H1 (cell line): ENCODE data around the gene BUD23. TPM values are rescaled to one million over a fixed set of nuclear protein-coding genes. Genes with fewer than 3 reads are reported as not detected.
A peak's percentile ranks its signal among the peaks of the same experiment; 100 is the strongest.

Experiments
- CTCF ChIA-PET: fragments of 300-600 bp; sonication (Branson Sonifier 250); formaldehyde crosslinking; loops from one replicate; lab custom pipeline; 2021; ENCODE audit not compliant: partially characterized antibody; lab: Charles Lee
- POLR2A ChIA-PET: fragments of 300-600 bp; sonication (Branson Sonifier 250); formaldehyde crosslinking; loops from one replicate; lab custom pipeline; 2021; ENCODE audit warnings: inconsistent platforms; ENCODE audit not compliant: partially characterized antibody; lab: Charles Lee
- DNase-seq, 2 experiments: peaks; one replicate each; pipeline versions ENCODE4 v3.0.0 to v3.0.0-alpha.2; 2010 to 2022; ENCODE audit warnings: low spot score in 2 of 2, low read depth in 1 of 2, mixed read lengths in 1 of 2
- FAIRE-seq: peaks from 2 replicates; lab custom pipeline; 2011; peaks lifted over from hg19 to GRCh38; lab: Jason Lieb, UNC
- H2AFZ ChIP-seq: 2 replicates; pipeline ENCODE4 v1.8.1; 2012; ENCODE audit warnings: low read length, inconsistent platforms
- H2AK5ac ChIP-seq: 2 replicates; pipeline ENCODE4 v1.6.1; 2013; ENCODE audit warnings: low read depth, low read length
- H2BK120ac ChIP-seq: replicated peaks from 2 replicates; pipeline ENCODE3; 2013; ENCODE audit warnings: low read depth, low read length, inconsistent platforms
- H2BK12ac ChIP-seq: 2 replicates; pipeline ENCODE4 v1.6.1; 2013; ENCODE audit warnings: low read depth, low read length
- H2BK15ac ChIP-seq: 2 replicates; pipeline ENCODE4 v1.6.1; 2013; ENCODE audit warnings: low read length
- H2BK20ac ChIP-seq: 2 replicates; pipeline ENCODE4 v1.6.1; 2013; ENCODE audit warnings: low read length
- H2BK5ac ChIP-seq: 2 replicates; pipeline ENCODE4 v1.6.1; 2013; ENCODE audit warnings: low read depth, low read length
- H3K14ac ChIP-seq: 2 replicates; pipeline ENCODE4 v1.6.1; 2013; ENCODE audit warnings: inconsistent platforms; ENCODE audit not compliant: insufficient read length
- H3K18ac ChIP-seq: 2 replicates; pipeline ENCODE4 v1.6.1; 2013; ENCODE audit warnings: low read length; ENCODE audit errors: extremely low read depth
- H3K23ac ChIP-seq: 2 replicates; pipeline ENCODE4 v1.6.1; 2013; ENCODE audit warnings: inconsistent platforms; ENCODE audit not compliant: insufficient read length
- H3K23me2 ChIP-seq: 2 replicates; pipeline ENCODE4 v1.6.1; 2013; ENCODE audit warnings: low read depth, low read length
- H3K27ac ChIP-seq: 2 replicates; pipeline ENCODE4 v1.6.1; 2011; ENCODE audit warnings: low read depth, low read length, inconsistent platforms
- H3K27me3 ChIP-seq, 4 experiments: replicated peaks in 1 of 4; 1 replicate in 1 of 4; 2 replicates in 3 of 4; pipeline versions ENCODE4 v1.6.1 to v1.8.1; 2011 to 2013; ENCODE audit warnings: low read length in 3 of 4, mild to moderate bottlenecking in 3 of 4, inconsistent platforms in 2 of 4, mixed read lengths in 2 of 4, moderate library complexity in 1 of 4; ENCODE audit not compliant: control insufficient read depth in 3 of 4, insufficient read depth in 3 of 4; ENCODE audit errors: extremely low read depth in 1 of 4
- H3K36me3 ChIP-seq, 4 experiments: 2 replicates each; pipeline versions ENCODE4 v1.6.1 to v1.8.1; 2011 to 2013; ENCODE audit warnings: mild to moderate bottlenecking in 4 of 4, low read length in 3 of 4, moderate library complexity in 2 of 4, control low read depth in 1 of 4, inconsistent platforms in 1 of 4; ENCODE audit not compliant: insufficient read depth in 4 of 4, control insufficient read depth in 2 of 4
- H3K4ac ChIP-seq: replicated peaks from 2 replicates; pipeline ENCODE3; 2013; ENCODE audit warnings: low read length, low read depth, mixed read lengths, inconsistent platforms; ENCODE audit not compliant: insufficient read length
- H3K4me1 ChIP-seq, 4 experiments: replicated peaks in 1 of 4; 1 replicate in 1 of 4; 2 replicates in 3 of 4; pipeline versions ENCODE4 v1.6.1 to v1.8.1; 2011 to 2013; ENCODE audit warnings: low read length in 3 of 4, inconsistent platforms in 2 of 4, mixed read lengths in 1 of 4; ENCODE audit not compliant: insufficient read depth in 4 of 4, control insufficient read depth in 3 of 4
- H3K4me2 ChIP-seq, 2 experiments: 2 replicates each; pipeline versions ENCODE4 v1.6.1 to v1.8.1; 2011 to 2013; ENCODE audit warnings: low read depth in 2 of 2, low read length in 2 of 2, control low read depth in 1 of 2, inconsistent platforms in 1 of 2, mild to moderate bottlenecking in 1 of 2; ENCODE audit not compliant: insufficient read depth in 1 of 2
- H3K4me3 ChIP-seq, 4 experiments: fragments of 200-600, 300-600 bp in 1 of 4; sonication (generic), shearing (Covaris generic), sonication (Bioruptor Twin) in 1 of 4; 2 replicates each; pipeline versions ENCODE4 v1.5.1 to v1.8.1; 2011 to 2016; ENCODE audit warnings: low read length in 4 of 4, low read depth in 3 of 4, control low read depth in 2 of 4, inconsistent platforms in 2 of 4, mild to moderate bottlenecking in 2 of 4, mixed read lengths in 1 of 4, moderate library complexity in 1 of 4; ENCODE audit not compliant: insufficient read depth in 2 of 4; ENCODE audit errors: extremely low read depth in 1 of 4
- H3K56ac ChIP-seq: replicated peaks from 2 replicates; pipeline ENCODE3; 2013; ENCODE audit warnings: low read depth, mild to moderate bottlenecking, mixed read lengths, low read length, inconsistent platforms; ENCODE audit not compliant: insufficient read length
- H3K79me1 ChIP-seq: 2 replicates; pipeline ENCODE4 v1.6.1; 2013; ENCODE audit warnings: low read depth, low read length, control low read depth
- H3K79me2 ChIP-seq, 2 experiments: 2 replicates each; pipeline versions ENCODE4 v1.6.1 to v1.8.1; 2012 to 2013; ENCODE audit warnings: low read length in 2 of 2, mild to moderate bottlenecking in 2 of 2, inconsistent platforms in 1 of 2; ENCODE audit not compliant: insufficient read depth in 2 of 2, control insufficient read depth in 1 of 2
- H3K9ac ChIP-seq, 4 experiments: replicated peaks in 1 of 4; 1 replicate in 1 of 4; 2 replicates in 3 of 4; pipeline versions ENCODE4 v1.6.1 to v1.8.1; 2011 to 2013; ENCODE audit warnings: low read depth in 3 of 4, low read length in 3 of 4, control low read depth in 2 of 4, mild to moderate bottlenecking in 2 of 4, moderate library complexity in 2 of 4, inconsistent platforms in 1 of 4; ENCODE audit errors: extremely low read depth in 1 of 4
- H3K9me3 ChIP-seq, 2 experiments: 2 replicates each; pipeline versions ENCODE4 v1.6.1 to v1.8.1; 2012 to 2013; ENCODE audit warnings: mild to moderate bottlenecking in 2 of 2, moderate library complexity in 2 of 2, control low read depth in 1 of 2, inconsistent platforms in 1 of 2, low read depth in 1 of 2, low read length in 1 of 2, mixed read lengths in 1 of 2; ENCODE audit not compliant: insufficient read depth in 2 of 2
- H4K20me1 ChIP-seq, 2 experiments: replicated peaks in 1 of 2; 2 replicates each; pipeline versions ENCODE3 to v1.8.1; 2011 to 2013; ENCODE audit warnings: inconsistent platforms in 2 of 2, low read length in 2 of 2, mild to moderate bottlenecking in 1 of 2; ENCODE audit not compliant: insufficient read depth in 2 of 2, control insufficient read depth in 1 of 2
- H4K5ac ChIP-seq: 2 replicates; pipeline ENCODE4 v1.6.1; 2013; ENCODE audit warnings: low read length, low read depth, mixed read lengths, inconsistent platforms; ENCODE audit not compliant: insufficient read length
- H4K8ac ChIP-seq: 2 replicates; pipeline ENCODE4 v1.8.0; 2013; ENCODE audit warnings: mild to moderate bottlenecking, moderate library complexity, low read length, inconsistent platforms; ENCODE audit not compliant: insufficient read depth; ENCODE audit errors: extremely low read depth
- H4K91ac ChIP-seq: replicated peaks from 2 replicates; pipeline ENCODE3; 2013; ENCODE audit warnings: low read length, mixed read lengths, inconsistent platforms; ENCODE audit not compliant: insufficient read length
- WGBS, 2 experiments: shearing (Covaris generic) in 1 of 2; methylation state at CpG; one replicate each; pipeline versions ENCODE4 v1.1.6 to v1.1.7; 2013 to 2015; ENCODE audit warnings: low lambda C conversion rate in 2 of 2, mixed read lengths in 2 of 2, inconsistent platforms in 1 of 2, low coverage in 1 of 2, missing lambda C conversion rate in 1 of 2; ENCODE audit not compliant: insufficient replicate concordance in 2 of 2, insufficient coverage in 1 of 2, insufficient read length in 1 of 2; ENCODE audit errors: extremely low coverage in 1 of 2, missing lambda C conversion rate in 1 of 2; 5-methylcytosine and 5-hydroxymethylcytosine counted together
- polyA plus RNA-seq, 7 experiments: library from polyadenylated mRNA; depleted of rRNA in 3 of 7; stranded (reverse) in 5 of 7; unstranded in 2 of 7; fragments of >200 nt in 5 of 7; fragments of 200-250 nt in 2 of 7; gene quantifications; 1 replicate in 5 of 7; 2 replicates in 1 of 7; 4 replicates in 1 of 7; pipeline versions ENCODE4 v1.2.1 to v1.2.3, GENCODE V29; 2011 to 2013; ENCODE audit warnings: missing spikeins in 2 of 7, mixed read lengths in 2 of 7
- total RNA-seq: library from RNA; stranded (reverse); fragmentation: NEBNext Ultra II Directional; extraction: Animal tissue kit (Norgen Biotek cat#: 25700); gene quantifications from 2 replicates; pipeline ENCODE4 v1.2.1, GENCODE V29; 2021

BUD23 gene
- total and polyA plus RNA-seq, 2 of the 8 experiments (the other 6 are each of a cell fraction or from before 2014, with no cell fraction given) = 72.3 to 78.4 TPM

DNA sequence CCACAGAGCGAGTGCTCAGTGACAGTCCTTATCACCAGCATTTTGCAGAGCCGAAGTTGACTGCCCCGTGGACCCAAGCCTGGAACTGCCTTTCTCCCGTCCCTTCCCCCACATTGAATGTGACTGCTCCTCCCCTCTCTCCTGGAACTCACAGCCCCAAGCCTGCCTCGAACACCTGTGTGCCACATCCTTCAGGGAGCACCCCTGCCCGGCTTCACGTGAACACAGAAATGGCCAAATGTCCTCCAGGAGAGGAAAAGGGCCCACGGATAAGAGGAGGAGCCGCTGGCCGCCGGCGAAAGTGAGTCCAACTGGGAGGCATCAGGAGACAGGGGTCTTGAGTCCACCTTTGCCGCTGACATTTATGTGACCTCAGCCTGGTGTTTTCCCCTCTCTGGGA lies 19.8 kb downstream of the BUD23 start:
- Histone ChIP-seq H2BK120ac (no peak overlapping the region), H2AK5ac (no peak overlapping the region), H4K5ac (peak overlapping the region; percentile 62), H3K27ac (peak overlapping the region; percentile 53; the same call in 1 of the 2 replicates), H3K56ac (peak overlapping the region; percentile 5), H3K4me3 (peak overlapping the region; percentile 28 to 58 (median 34); a peak in 7 of 8 replicates), H3K18ac (peak overlapping the region; percentile 81), H4K91ac (peak overlapping the region; percentile 17), H2BK15ac (peak overlapping the region; percentile 81; the same call in 1 of the 2 replicates), H2BK12ac (peak overlapping the region; percentile 60; the same call in 1 of the 2 replicates), H3K23me2 (peaks cover 2% of the 10 kb centered on the region; the same call in 1 of the 2 replicates), H2AFZ (no peak overlapping the region), H3K36me3 (peaks cover 0 to 11% (median 3%) of the 10 kb centered on the region in 4 experiments; a peak in 4 of 8 replicates), H3K9me3 (no peaks in the 10 kb centered on the region), H3K14ac (peak overlapping the region; percentile 19), H4K8ac (peak overlapping the region; percentile 91), H3K23ac (no peak overlapping the region), H3K79me1 (no peaks in the 10 kb centered on the region), H4K20me1 (peaks cover 6 to 19% of the 10 kb centered on the region in 2 experiments), H3K27me3 (no peaks in the 10 kb centered on the region; a peak in 1 of 7 replicates), H3K4me2 (peak overlapping the region; percentile 76 to 85), H3K79me2 (no peaks in the 10 kb centered on the region), H3K4ac (peak overlapping the region; percentile 97), H2BK20ac (no peak overlapping the region), H3K4me1 (peaks cover 0 to 19% (median 15%) of the 10 kb centered on the region in 4 experiments; a peak in 6 of 7 replicates), H3K9ac (peak overlapping the region in 2 of 4 experiments; percentile 20 to 33; a peak in 3 of 7 replicates), H2BK5ac (peak overlapping the region; percentile 60; the same call in 1 of the 2 replicates)
- FAIRE-seq (no peak), DNase-seq (no peak)
- WGBS, 2 experiments = 73% methylated on average over 13 of the region's 13 CpGs; no CpG with 5 or more reads in 1 of the 2 experiments
- POLR2A ChIA-PET = interaction anchor here (1.4 to 4.9 kb wide), 5 partner anchors 10 to 96 kb away, joined by 3 to 37 read pairs (median 13); no protein-coding TSS in a partner anchor
- CTCF ChIA-PET = interaction anchor here (0.8 to 9.7 kb wide), 11 partner anchors 16 to 96 kb away, joined by 3 to 130 read pairs (median 5); partner anchors contain the start of gene STX1A
